GM12874 (cell line): ENCODE results near the gene NIPAL1.

Source experiments
- CTCF ChIP-seq: IDR thresholded peaks from 2 replicates; pipeline ENCODE4 v1.5.1; 2011; ENCODE audit warnings: low read depth, mild to moderate bottlenecking, control low read depth, low read length, moderate library complexity; ENCODE audit not compliant: insufficient read depth

NIPAL1 gene

GRCh38 chr4:48078862-48079655 lies 62.5 kb downstream of the NIPAL1 start:
- TF ChIP-seq CTCF, result no peak

GRCh38 chr4:48079972-48080391 lies 63.4 kb downstream of the NIPAL1 start:
- TF ChIP-seq CTCF, result no peak

GRCh38 chr4:48081196-48081595 lies 64.6 kb downstream of the NIPAL1 start:
- no peak for TF ChIP-seq CTCF

GRCh38 chr4:48082956-48083355 lies 66.4 kb downstream of the NIPAL1 start:
- TF ChIP-seq CTCF, result no peak

GRCh38 chr4:48085821-48086589 lies 69.4 kb downstream of the NIPAL1 start:
- no peak for TF ChIP-seq CTCF
